HL-60 (cell line): ENCODE measurements around the gene SHMT1.

Source experiments
- DNase-seq, 2 experiments: peaks; one replicate each; pipeline ENCODE4 v3.0.0-alpha.2; 2010 to 2020; ENCODE audit warnings: low read depth in 1 of 2, low spot score in 1 of 2
- H3K27ac ChIP-seq: fragments of 250-450 bp; sonication (Bioruptor Pico); replicated peaks from 2 replicates; pipeline ENCODE4 v1.5.1; 2020; ENCODE audit warnings: mild to moderate bottlenecking, moderate library complexity
- H3K27me3 ChIP-seq: fragments of 250-450 bp; sonication (Bioruptor Pico); 2 replicates; pipeline ENCODE4 v1.5.1; 2021; ENCODE audit warnings: mild to moderate bottlenecking, moderate library complexity; ENCODE audit not compliant: insufficient read depth, poor library complexity, severe bottlenecking
- H3K4me3 ChIP-seq: replicated peaks from 2 replicates; pipeline ENCODE4 v1.5.1; 2011; ENCODE audit warnings: mild to moderate bottlenecking, control low read depth, low read length; ENCODE audit not compliant: insufficient read depth
- CTCF ChIP-seq: IDR thresholded peaks from one replicate; pipeline ENCODE4 v1.5.1; 2011; ENCODE audit warnings: low read length, control low read depth, inconsistent platforms; ENCODE audit not compliant: insufficient read depth
- GABPA ChIP-seq: IDR thresholded peaks from 2 replicates; pipeline ENCODE4 v1.6.1; 2012; ENCODE audit warnings: low read depth
- POLR2AphosphoS5 ChIP-seq: IDR thresholded peaks from 2 replicates; pipeline ENCODE4 v1.6.1; 2012; ENCODE audit warnings: low read depth
- REST ChIP-seq: IDR thresholded peaks from 2 replicates; pipeline ENCODE4 v1.6.1; 2012; ENCODE audit warnings: low read depth; ENCODE audit not compliant: insufficient replicate concordance
- SPI1 ChIP-seq: IDR thresholded peaks from 2 replicates; pipeline ENCODE4 v1.6.1; 2012; ENCODE audit warnings: low read depth, mild to moderate bottlenecking, borderline replicate concordance

The SHMT1 gene

GRCh38 chr17:18356624-18357023, 6.7 kb downstream of the SHMT1 start:
- TF ChIP-seq REST = no peak
- TF ChIP-seq SPI1 = no peak
- TF ChIP-seq CTCF = no peak
- no peak for TF ChIP-seq POLR2AphosphoS5
- no peak for TF ChIP-seq GABPA

GRCh38 chr17:18353541-18353940, 9.8 kb downstream of the SHMT1 start:
- no peak overlapping the region for H3K4me3 ChIP-seq
- H3K27ac ChIP-seq = no peak overlapping the region
- TF ChIP-seq SPI1 = no peak
- no peak for TF ChIP-seq POLR2AphosphoS5
- TF ChIP-seq REST = no peak
- no peak for TF ChIP-seq GABPA
- no peak for TF ChIP-seq CTCF
- no peaks in the 10 kb centered on the region for H3K27me3 ChIP-seq
- DNase-seq = no peak

More at GRCh38 chr17:18356624-18357023, 6.7 kb downstream of the SHMT1 start:
- Histone ChIP-seq H3K4me3 (no peak overlapping the region), H3K27ac (no peak overlapping the region), H3K27me3 (no peaks in the 10 kb centered on the region)
- DNase-seq = peak in 1 of 2 experiments; percentile 38

GRCh38 chr17:18344021-18344420, 19.3 kb downstream of the SHMT1 start:
- Histone ChIP-seq H3K4me3 (no peak overlapping the region), H3K27me3 (no peaks in the 10 kb centered on the region), H3K27ac (no peak overlapping the region)
- TF ChIP-seq SPI1 (no peak), REST (no peak), POLR2AphosphoS5 (no peak), GABPA (no peak), CTCF (no peak)
- DNase-seq = no peak
